ENCODE results near the gene SLC4A9. TPM values are rescaled to one million over a fixed set of nuclear protein-coding genes. Genes with fewer than 3 reads are reported as not detected.
A peak's percentile ranks its signal among the peaks of the same experiment; 100 is the strongest.

Gene SLC4A9
- total RNA-seq, 6 donors from 2014 or later = 0.15 to 0.23 (median 0.17) TPM; not detected in 3

GRCh38 chr5:140358738-140359310 lies 1.2 kb upstream of the SLC4A9 start:
- Histone ChIP-seq H3K4me3 (no peak overlapping the region), H3K4me1 (peaks cover 10 to 18% (median 15%) of the 10 kb centered on the region in 4 donors), H3K27ac (no peak overlapping the region), H3K27me3 (no peaks in the 10 kb centered on the region), H3K9me3 (no peaks in the 10 kb centered on the region), H3K36me3 (no peaks in the 10 kb centered on the region)
- TF ChIP-seq EP300 (IDR thresholded peaks at IDR 0.05) (no peak), POLR2A (IDR thresholded peaks at IDR 0.05) (no peak), POLR2AphosphoS5 (IDR thresholded peaks at IDR 0.05) (no peak), CTCF (IDR thresholded peaks at IDR 0.05) (no peak)
- ATAC-seq (ENCODE audit: low FRiP score in 2 of 2) (no peak), DNase-seq (no peak)
- 74 to 82% methylated on average over 4 of the region's 4 CpGs for WGBS, 2 donors

GRCh38 chr5:140360681-140361479 lies 886 bp downstream of the SLC4A9 start:
- WGBS, 2 donors = 68 to 69% methylated on average over 4 to 7 of the region's 7 CpGs
- DNase-seq = peak in 1 of 2 donors; percentile 58
- Histone ChIP-seq H3K4me1 (peaks cover 10 to 18% (median 15%) of the 10 kb centered on the region in 4 donors), H3K36me3 (no peaks in the 10 kb centered on the region), H3K27me3 (no peaks in the 10 kb centered on the region), H3K27ac (no peak overlapping the region), H3K4me3 (no peak overlapping the region), H3K9me3 (no peaks in the 10 kb centered on the region)
- TF ChIP-seq POLR2AphosphoS5 (IDR thresholded peaks at IDR 0.05) (no peak), POLR2A (IDR thresholded peaks at IDR 0.05) (no peak), CTCF (IDR thresholded peaks at IDR 0.05) (no peak), EP300 (IDR thresholded peaks at IDR 0.05) (no peak)
- ATAC-seq (ENCODE audit: low FRiP score in 2 of 2) = no peak

- no peak for TF ChIP-seq POLR2AphosphoS5 (IDR thresholded peaks at IDR 0.05)
- TF ChIP-seq EP300 (IDR thresholded peaks at IDR 0.05) = no peak
- no peak for TF ChIP-seq POLR2A (IDR thresholded peaks at IDR 0.05)
- no peak for TF ChIP-seq CTCF (IDR thresholded peaks at IDR 0.05)
- H3K27ac ChIP-seq = no peak overlapping the region
- ATAC-seq (ENCODE audit: low FRiP score in 2 of 2) (no peak), DNase-seq (no peak)
- 91 to 100% methylated on average over 2 of the region's 2 CpGs for WGBS, 2 donors
- H3K36me3 ChIP-seq = no peaks in the 10 kb centered on the region
- H3K9me3 ChIP-seq = no peaks in the 10 kb centered on the region
- peaks cover 10 to 18% (median 15%) of the 10 kb centered on the region in 4 donors for H3K4me1 ChIP-seq
- no peaks in the 10 kb centered on the region for H3K27me3 ChIP-seq
- no peak overlapping the region for H3K4me3 ChIP-seq
These were observed 1.9 kb downstream of the SLC4A9 start for GRCh38 chr5:140361901-140362300.

GRCh38 chr5:140362311-140362710 lies 2.3 kb downstream of the SLC4A9 start:
- H3K4me1 ChIP-seq = peaks cover 8 to 14% (median 12%) of the 10 kb centered on the region in 4 donors
- no peaks in the 10 kb centered on the region for H3K36me3 ChIP-seq
- H3K4me3 ChIP-seq = no peak overlapping the region
- ATAC-seq (ENCODE audit: low FRiP score in 2 of 2) (no peak), DNase-seq (peak in 1 of 2 donors; percentile 73)
- H3K27me3 ChIP-seq = no peaks in the 10 kb centered on the region
- no peak for TF ChIP-seq EP300 (IDR thresholded peaks at IDR 0.05)
- no peak for TF ChIP-seq CTCF (IDR thresholded peaks at IDR 0.05)
- TF ChIP-seq POLR2AphosphoS5 (IDR thresholded peaks at IDR 0.05) = no peak
- no peak for TF ChIP-seq POLR2A (IDR thresholded peaks at IDR 0.05)
- H3K9me3 ChIP-seq = no peaks in the 10 kb centered on the region
- H3K27ac ChIP-seq = no peak overlapping the region
- WGBS, 2 donors = 86 to 96% methylated on average over 8 of the region's 8 CpGs
